ENCODE measurements around the gene ACOT7.

ACOT7 gene

DNA sequence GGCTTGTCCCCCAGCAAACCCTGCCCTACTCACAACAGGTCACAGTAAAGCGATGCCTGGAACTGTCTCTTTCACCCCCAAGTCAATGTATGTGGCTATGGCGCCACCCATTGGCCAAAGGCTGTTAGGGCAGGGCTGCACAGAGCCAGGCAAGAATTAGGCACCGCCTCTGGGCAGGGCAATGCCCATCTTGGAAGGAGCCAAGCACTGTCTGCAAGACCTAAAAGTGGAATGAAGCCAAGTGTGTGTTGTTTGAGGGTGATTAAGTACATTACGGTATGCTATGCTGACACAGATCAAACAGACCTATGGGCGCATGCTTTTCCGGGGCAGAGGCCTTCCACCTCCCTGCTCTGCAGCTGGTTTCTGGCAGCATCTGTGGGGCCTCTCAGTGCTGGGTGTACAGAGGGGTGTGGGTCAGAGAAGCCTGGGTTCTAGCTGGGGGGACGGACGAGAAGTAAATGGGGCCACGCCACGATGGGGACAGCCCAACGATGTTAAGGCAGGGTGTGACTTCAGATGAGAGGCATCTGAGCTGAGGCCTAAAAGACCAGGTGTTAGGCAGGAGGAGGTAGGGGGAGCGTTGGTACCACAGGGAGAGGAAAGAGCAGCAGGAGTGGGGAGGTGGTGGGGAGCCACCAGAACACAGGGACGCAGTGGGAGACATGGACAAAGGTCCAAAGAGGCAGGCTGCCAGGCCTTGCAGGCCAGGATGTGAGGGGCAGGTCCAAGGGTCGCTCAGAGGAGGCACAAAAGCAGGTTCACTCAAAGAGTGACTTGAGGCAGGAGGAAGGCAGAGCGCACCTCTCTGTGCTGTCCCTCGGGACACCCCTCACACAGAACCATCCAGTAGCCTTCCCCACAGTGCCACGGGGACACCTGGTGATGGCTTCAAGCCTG lies 49.8 kb downstream of the ACOT7 start:
- peak; percentile 79 for DNase-seq (ENCODE audit: low spot score)

DNA sequence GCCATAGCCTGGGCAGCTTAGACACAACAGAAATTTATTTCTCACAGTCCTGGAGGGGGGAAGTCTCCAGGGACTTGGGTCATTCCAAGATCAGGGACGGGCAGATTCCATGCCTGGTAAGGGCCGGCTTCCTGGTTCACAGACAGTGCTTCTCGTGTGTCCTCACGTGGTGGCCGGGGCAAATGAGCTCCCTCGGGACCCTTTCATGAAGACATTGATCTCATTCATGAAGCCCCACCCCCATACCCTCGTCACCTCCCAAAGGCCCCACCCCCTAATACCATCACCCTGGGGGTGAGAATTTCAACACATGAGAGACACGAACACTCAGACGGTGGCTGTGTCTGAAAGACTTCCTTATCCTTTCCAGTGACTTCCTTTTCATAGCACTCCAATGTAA lies 51.5 kb downstream of the ACOT7 start:
- DNase-seq (ENCODE audit: low spot score) = no peak

DNA sequence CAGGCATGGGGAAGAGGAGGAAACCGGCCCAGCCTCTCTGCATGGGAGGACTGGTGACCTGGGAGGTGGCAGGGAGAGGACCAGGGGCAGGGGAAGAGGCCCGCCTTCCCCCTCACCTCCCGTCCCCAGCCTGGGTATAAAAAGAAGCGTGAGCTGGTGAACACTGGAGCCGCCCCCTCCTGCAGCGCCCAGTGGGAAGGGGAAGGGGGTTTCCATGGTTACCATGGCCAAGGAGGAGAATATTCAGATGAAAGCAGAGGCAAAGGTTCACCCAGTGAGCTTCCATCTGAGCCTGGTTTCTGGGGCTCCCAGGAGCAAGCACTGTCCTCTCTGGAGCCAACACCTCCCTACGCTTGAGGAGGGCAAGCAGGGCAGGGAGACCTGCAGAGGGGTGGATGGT lies 54.9 kb downstream of the ACOT7 start:
- DNase-seq (ENCODE audit: low spot score) = no peak

DNA sequence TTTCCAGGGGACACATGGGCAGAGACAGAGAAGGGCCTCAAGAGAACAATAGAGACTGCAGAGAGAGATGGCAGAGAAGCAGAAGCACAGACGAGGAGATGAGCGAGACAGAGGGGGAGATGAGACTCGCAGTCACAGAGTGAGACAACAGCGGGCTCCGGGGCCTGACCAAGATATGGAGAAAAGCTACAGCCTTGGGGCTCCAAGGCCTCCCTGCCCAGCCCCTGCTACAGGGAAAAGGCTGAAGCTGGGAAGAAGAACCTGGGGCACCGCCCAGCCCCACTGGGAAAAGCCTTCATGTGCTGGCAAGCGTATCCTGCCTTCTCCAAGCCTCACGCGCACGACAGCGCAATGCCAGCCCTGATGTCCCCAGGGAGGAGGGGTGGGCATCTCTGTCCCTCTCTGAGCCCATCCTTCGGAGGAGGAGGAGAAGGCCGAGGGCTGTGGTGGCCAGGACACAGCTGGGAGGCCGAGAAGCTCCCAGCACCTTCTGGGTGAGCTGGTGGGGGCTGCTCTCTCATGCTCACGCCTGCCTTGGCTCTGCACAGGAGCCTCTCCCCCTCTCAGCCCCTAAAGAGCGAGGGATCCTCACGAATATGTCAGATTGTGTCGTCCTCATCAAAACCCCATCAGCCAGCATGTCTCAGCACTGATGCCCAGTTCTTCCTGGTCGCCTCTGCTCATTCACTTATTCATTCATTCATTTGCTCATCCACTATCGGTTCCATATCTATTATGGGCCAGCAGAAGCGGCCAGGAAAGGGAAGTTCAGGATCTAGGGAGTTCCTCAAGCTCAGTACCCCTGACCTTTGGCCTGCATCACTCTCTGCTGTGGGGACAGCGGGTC lies 56.6 kb downstream of the ACOT7 start:
- no peak for DNase-seq (ENCODE audit: low spot score)

DNA sequence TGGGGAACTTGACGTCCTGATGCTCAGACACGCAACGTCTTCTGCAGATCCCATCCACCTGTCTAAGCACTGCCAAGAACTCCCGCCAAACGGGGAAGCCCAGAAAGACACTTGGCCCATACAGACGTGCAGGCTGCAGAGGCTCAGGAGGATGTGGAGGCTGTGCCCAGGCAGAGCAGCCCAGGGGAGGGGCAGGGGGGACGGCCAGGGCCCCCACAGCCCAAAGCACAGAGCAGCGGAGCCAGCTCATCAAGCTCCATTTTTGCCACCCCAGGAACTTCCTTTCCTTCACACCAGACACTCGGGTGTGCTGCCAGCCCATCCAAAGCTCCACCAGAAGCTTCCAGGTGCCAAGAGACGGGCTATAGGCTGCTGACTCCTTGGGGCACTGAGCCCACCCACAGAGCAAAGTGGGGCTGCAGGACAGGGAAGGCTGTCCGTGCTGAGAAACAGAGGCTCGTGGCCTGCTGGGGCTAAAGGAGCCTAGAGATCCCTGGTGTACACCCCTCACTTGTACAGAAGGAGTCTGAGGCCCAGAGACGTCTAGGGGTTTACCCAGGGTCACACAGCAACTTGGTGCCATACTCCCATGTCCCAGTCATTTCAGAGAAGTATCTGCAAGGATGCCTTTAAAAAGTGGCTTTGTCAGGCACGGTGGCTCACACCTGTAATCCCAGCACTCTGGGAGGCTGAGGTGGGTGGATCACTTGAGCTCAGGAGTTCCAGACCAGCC lies 59.1 kb downstream of the ACOT7 start:
- no peak for DNase-seq (ENCODE audit: low spot score)

DNA sequence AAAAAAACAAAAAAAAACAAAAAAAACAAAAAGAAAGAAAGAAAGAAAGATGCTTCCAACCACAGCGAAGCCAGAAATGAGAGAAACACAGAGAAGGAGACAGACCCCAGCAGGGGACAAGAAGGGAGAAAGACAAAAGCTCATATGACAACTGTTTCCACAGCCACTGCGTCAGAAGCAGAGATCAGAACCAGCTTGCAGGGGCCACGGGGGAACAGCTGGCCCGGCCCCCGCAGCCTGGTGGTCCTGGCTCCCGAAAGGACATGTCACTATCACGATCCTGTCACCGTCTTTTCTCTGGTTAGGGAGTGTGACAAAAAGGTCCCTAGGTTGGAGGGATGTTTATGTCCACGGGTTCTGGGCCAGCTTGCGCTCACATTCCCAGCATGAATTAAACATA lies 60.7 kb downstream of the ACOT7 start:
- no peak for DNase-seq (ENCODE audit: low spot score)

DNA sequence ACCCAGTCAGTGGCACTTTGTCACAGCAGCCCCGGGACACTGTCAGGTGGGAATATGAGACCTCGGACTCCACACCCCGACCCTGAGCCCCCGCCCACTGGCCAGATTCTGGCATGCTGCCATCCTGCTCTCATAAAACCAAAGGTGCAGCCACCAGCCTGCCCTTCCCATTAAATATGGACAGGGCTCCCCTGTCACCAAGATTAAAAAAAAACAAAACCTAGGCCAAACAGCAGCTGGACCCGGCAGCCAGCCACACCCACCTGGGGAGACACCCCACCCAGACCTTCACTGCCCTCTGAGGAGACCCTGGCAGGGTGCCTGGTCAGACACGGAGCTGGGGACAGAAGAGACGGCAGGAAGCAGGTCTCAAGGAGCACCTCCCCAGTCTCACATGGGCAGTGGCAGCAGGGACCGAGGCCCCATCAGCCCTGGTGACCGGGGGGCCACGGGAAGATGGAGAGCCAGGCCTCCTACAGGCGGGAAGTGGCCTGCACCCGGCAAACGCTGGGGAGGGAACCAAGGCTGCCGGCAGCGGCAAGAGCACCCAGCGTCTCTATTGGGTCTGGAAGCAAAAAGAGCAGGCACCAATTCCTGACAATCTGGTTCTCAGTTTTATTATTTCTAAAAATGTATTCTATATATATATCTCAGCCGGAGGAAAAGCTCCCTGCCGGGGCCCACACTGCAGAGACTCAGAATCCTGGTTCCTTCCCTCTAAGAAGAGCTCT lies 61.9 kb downstream of the ACOT7 start:
- DNase-seq (ENCODE audit: low spot score) = no peak

DNA sequence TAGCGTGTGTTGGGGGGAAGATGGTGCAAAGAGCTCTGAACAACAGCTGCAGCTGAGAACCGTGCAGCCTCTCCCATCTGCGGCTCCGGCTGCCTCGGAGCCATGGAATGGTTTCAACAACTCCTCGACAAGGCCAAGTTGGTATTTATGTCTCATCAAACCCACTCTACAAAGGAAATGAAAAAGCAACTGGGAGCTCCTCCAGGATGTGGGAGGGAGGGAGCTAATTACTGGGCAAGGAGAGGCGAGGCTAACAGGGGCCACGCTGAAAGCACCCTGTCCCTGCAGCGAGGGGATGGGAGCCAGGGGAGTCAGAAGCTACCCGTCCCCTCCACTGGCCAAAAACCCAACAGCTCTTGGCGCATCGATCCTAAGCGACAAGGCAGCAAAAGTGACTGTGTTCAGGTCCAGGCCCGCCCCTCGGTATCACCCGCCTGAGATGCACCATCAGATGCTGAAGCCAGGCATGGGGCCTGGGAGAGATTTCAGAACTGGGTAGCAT lies 63.1 kb downstream of the ACOT7 start:
- no peak for DNase-seq (ENCODE audit: low spot score)

DNA sequence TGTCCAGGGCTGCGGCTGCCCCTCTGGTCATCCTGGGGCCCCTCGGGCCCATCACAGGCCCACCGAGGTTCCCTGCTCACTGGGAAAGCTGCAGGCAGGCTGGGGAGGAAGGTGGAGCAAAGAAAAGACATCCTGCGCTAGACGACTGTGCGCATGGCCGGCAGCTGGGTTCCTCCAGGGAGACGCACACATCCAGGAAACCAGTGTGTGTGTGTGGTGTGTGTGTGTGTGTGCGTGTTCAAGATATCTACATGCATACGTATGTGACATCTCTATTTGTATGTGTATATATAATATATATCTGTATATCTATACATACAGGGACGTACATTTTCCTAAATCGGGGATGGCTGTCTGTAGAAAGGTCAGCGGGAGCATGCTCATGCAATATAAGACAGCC lies 63.7 kb downstream of the ACOT7 start:
- no peak for DNase-seq (ENCODE audit: low spot score)

DNA sequence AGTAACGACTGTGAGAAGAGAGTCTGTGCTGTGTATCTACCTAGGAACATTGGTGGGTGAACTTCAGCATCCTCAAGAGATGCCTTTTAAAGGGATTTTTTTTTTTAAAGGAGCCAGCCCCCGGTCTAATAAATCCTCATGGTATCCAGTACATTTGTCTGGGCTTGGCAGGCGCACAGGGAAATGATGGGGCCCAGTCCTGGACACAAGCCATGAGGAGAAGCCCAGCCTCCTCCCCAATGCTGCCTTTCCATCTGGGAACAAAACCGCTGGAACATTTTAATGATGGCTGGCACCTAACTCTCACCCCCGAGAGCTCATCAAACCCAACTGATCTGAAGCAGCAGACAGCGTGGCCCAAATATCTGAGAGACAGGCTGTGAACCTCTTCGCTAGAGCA lies 64.2 kb downstream of the ACOT7 start:
- no peak for DNase-seq (ENCODE audit: low spot score)

DNA sequence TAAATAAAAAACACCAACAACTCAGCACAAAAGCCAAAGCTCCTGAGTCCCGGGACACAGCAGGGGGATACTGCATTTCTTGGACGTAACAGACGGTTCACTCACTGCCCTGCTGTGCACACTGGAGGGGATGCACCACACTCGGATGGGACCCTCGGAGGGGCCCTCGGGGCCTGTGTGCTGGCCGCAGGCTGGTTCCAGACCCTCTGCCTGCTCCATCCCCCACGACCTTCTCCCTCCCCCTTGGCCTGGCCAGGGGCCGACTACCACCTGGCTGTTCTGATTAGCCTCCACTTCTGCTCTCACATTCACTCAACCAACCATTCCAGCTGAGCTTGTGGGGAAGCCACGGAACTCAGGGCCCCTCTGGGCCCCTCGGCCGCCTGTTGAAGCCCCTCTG lies 64.9 kb downstream of the ACOT7 start:
- DNase-seq (ENCODE audit: low spot score) = no peak

DNA sequence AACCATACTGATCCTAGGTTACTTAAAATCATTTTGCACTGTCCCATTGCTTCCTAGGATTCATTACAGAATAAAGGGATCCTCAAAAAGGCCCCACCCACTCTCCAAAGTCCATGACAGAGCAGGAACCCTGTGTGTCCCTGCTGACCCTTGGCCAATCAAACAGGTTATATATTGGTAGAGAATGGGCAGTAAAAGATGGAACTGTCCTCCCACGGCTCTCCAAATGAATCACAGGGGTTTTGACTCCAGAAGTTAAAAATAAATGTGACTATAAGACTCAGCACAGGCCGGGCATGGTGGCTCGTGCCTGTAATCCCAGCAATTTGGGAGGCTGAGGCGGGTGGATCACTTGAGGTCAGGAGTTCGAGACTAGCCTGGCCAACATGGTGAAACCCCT lies 65.5 kb downstream of the ACOT7 start:
- no peak for DNase-seq (ENCODE audit: low spot score)

DNA sequence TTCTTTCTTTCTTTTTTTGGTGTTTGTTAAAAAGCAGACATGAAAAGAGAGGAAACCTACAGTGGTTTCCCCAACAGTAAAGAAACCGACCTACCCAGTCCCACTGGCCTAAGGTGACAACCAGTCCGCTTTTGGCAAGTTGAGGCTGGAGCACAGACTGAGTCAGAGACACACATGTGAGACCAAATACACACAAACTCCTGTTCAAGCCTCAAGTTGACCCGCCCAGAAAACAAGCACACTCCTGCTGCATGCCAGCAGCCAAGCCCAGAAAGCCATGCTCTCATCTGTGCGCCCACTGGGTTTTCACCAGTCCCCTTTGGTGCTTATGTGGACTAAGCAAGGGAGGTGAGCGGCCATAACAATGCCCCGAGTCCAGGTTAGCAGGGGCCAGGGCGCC lies 68.1 kb downstream of the ACOT7 start:
- DNase-seq (ENCODE audit: low spot score) = no peak

DNA sequence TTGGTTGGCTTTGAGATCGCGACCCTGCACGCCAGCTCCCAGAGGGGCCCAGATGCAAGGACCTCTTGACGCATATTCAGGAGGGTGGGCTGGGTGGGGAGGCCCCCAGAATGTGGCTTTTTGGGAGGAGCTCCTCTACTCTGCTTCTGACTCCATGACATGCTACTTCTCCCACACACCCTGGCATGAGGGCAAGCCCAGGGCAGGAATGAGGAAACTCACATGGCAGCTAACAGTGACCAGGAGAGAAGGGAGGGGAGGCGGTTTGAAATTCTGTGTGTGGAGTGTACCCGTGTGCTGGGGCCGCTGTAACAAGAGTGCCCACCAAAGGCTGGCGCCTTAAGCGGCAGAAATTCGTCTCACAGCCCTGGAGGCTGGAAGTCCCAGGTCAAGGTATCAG lies 71.4 kb downstream of the ACOT7 start:
- DNase-seq (ENCODE audit: low spot score) = no peak

DNA sequence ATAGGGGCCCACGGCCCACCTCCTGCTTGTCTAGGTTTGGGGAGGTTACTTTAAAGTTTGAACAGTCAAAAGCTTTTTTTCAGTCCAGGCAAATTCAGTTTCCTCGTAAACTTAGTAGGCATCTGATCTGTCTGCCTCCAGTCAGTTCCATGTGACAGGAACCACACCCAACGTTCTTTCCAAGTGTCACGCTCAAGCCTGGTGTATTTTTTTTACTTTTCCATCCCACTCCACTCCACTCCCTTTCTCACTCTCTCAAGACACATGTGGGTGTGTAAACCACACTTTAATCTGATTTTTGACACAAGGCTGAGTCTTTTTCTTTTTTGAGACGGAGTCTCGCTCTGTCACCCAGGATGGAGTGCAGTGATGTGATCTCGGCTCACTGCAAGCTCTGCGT lies 72.4 kb downstream of the ACOT7 start:
- DNase-seq (ENCODE audit: low spot score) = no peak

DNA sequence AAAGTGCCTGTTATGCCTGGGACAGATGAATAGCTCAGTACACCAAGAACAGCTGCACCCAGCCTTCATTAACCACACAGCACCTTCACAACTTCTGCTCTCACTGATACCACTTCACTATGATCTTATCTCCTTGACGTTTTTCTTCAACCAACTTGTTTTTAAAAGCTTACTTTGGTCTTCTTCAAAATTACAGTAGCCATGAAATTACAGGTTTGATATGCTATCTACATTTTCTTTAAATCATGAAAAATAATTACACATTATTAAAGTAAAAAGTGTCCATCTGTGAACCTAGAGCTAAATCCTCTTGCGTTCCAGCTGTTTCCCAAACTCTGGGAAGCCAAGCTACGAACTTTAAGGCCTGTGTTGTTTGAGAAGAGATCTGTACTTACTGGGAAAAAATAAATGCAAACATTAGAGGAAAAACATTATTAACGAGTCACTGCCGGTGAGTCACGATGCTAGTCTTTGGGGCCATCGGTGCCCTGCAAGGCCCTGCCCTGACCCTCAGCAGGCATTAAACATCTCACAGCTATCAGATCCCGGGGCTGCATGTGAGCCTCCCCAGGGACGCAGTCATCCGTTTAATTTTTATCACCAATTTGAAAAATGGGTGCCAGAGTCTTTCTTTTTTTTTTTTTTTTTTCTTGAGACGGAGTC lies 76.3 kb downstream of the ACOT7 start:
- no peak for DNase-seq (ENCODE audit: low spot score)

DNA sequence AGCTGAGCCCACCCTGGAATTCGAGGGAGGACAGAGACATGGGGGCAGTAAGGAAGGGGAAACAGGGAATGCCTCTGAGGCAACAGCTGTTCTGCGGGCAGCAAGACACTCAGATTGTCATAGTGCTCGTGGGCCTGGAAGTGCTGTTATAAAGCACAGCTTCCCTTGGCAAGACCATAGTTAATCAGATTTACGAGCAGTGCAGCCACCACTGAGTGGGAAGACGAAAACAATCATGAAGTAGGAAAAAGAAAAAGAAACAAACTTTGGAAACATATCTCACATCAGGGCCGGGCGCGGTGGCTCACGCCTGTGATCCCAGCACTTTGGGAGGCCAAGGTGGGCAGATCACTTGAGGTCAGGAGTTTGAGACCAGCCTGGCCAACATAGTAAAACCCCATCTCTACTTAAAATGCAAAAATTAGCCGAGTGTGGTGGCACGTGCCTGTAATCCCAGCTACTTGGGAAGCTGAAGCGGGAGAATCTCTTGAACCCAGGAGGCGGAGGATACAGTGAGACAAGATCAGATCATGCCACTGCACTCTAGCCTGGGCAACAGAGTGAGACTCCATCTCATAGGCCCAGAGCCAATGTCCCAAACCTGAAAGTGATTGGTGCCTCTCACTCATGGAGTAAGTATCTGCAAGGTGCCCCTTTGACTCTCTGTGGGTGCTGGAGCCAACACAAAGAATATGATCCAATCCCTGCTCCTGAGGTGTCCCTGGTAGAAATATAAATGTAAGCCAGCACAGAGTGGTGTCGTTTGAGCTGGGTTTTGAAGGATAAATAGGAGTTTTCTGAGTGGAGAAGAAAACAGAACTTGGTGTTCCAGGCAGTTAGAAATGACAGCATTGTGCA lies 77.1 kb downstream of the ACOT7 start:
- no peak for DNase-seq (ENCODE audit: low spot score)

DNA sequence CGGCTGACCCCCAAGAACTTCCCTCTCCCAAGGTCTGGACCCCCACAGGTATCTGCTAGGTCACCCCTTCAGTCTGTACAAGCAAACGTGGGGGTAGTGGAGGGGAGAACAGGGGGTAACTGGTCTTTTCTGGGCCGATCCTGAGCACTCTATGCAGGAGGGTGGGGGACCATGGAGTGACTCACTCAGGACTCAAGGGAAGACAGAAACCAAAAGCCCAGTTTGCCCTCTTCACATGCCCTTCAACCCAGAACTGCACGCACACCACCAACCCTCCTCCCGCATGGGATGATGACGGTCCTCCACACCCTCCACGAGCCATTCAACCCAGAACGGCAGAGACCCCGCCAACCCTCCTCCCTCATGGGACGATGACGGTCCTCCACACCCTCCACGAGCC lies 79.1 kb downstream of the ACOT7 start:
- DNase-seq (ENCODE audit: low spot score) = no peak

DNA sequence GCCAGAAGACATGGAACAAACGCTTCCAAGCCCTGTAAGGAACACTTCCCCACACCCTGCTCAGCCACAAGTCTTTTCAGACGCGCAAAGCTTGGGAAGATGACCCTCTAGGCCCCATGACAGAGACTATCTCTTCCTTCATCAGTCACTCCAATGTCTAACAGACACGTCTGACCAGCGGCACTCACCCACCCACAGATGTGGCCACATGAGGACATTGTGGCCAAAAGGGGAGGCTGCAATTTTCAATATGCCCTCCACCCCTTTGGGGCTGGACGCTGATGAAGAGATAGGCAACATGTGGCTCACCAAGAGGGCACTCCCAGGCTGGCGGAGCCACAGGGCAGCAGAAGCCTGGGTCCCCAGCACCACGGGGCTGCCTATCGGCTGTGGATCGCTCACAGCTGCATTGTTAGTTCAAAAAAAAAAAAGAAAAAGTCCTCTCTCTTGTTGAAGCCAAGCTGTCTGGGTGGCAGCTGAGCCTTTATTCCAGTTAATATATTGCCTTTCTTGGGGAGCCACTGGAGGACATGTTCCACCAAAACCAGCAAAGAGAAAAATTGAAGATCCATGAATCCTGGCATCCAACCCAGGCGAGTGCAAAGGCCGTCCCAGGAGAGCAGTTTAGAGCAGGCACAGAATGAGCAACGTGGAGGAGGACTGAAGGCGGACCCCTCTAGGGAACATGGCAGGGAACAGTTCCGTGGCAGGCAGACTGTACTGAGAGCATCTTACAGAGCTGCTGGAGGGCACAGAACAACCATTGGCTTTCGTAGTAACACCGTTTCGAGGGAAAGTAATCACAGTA lies 80.0 kb downstream of the ACOT7 start:
- no peak for DNase-seq (ENCODE audit: low spot score)

Measured in HuH-7.5 (cell line).